Glutamatergic neuron (in vitro differentiated cells): ENCODE measurements around the gene NBPF12. TPM values are rescaled to one million over a fixed set of nuclear protein-coding genes. Genes with fewer than 3 reads are reported as not detected.
"Not testable (repeated sequence)": the region's sequence is repeated elsewhere in the genome, so short reads cannot be mapped to it uniquely, and the experiment has no call there.

Experiments used
- DNase-seq: peaks from one replicate; pipeline ENCODE4 v3.0.0; 2022
- H3K27ac Mint-ChIP-seq: one replicate; pipeline ENCODE4 v1.8.0; 2020; ENCODE audit warnings: mild to moderate bottlenecking, mixed read lengths, inconsistent platforms; ENCODE audit not compliant: unreplicated experiment
- H3K27me3 Mint-ChIP-seq: one replicate; pipeline ENCODE4 v1.8.0; 2020; ENCODE audit warnings: mild to moderate bottlenecking, moderate library complexity, mixed read lengths, inconsistent platforms; ENCODE audit not compliant: unreplicated experiment
- H3K36me3 Mint-ChIP-seq: one replicate; pipeline ENCODE4 v1.8.0; 2020; ENCODE audit warnings: mild to moderate bottlenecking, mixed read lengths, inconsistent platforms; ENCODE audit not compliant: unreplicated experiment
- H3K4me1 Mint-ChIP-seq: one replicate; pipeline ENCODE4 v1.8.0; 2020; ENCODE audit warnings: mild to moderate bottlenecking, low read depth, mixed read lengths, inconsistent platforms; ENCODE audit not compliant: unreplicated experiment
- H3K4me3 Mint-ChIP-seq: one replicate; pipeline ENCODE4 v1.8.0; 2020; ENCODE audit warnings: mild to moderate bottlenecking, mixed read lengths, inconsistent platforms; ENCODE audit not compliant: unreplicated experiment
- H3K9me3 Mint-ChIP-seq: one replicate; pipeline ENCODE4 v1.8.0; 2020; ENCODE audit warnings: mild to moderate bottlenecking, moderate library complexity, mixed read lengths, inconsistent platforms; ENCODE audit not compliant: unreplicated experiment
- total RNA-seq: library from RNA; stranded (reverse); fragmentation: NEBNext Ultra II Directional; extraction: Animal tissue kit (Norgen Biotek cat#: 25700); gene quantifications from one replicate; pipeline ENCODE4 v1.2.1, GENCODE V29; 2021; ENCODE audit not compliant: unreplicated experiment
- TF ChIP-seq, protein P1 (sequence below): fragments of 200-600 bp; sonication (generic); IDR thresholded peaks from one replicate; pipeline ENCODE4 v1.5.0; 2021; ENCODE audit not compliant: partially characterized antibody, unreplicated experiment

NBPF12 gene
- total RNA-seq, 1 donor from 2014 or later, result 14.7 TPM

DNA sequence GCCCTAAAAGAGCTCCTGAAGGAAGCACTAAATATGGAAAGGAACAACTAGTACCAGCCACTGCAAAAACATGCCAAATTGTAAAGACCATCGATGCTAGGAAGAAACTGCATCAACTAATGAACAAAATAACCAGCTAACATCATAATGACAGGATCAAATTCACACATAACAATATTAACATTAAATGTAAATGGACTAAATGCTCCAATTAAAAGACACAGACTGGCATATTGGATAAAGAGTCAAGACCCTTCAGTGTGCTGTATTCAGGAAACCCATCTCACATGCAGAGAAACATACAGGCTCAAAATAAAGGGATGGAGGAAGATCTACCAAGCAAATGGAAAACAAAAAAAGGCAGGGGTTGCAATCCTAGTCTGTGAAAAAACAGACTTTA, 70.4 kb downstream of the NBPF12 start:
- H3K4me3 Mint-ChIP-seq, H3K4me1 Mint-ChIP-seq, DNase-seq, H3K36me3 Mint-ChIP-seq, H3K27me3 Mint-ChIP-seq, H3K27ac Mint-ChIP-seq, H3K9me3 Mint-ChIP-seq: not testable (repeated sequence)

DNA sequence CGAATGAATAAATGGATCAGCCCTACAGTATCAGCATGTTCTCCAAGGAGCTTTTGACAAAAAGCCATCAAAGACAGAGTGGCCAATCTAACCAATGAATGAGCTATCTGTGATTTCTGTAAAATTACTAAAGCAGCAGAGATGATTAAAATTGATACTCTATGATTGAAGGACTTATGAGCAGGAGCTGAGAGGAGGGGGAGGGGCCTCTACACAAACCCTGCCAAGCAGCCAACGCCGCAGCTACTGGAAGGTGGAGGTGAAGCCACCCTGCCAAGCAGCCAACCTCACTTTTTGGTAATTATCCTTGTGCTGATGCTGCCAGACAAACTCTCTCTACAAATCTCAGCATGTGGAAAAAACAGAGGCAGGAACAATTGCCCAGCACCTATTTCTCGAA, 88.9 kb downstream of the NBPF12 start:
- not testable (repeated sequence) for H3K4me1 Mint-ChIP-seq, H3K4me3 Mint-ChIP-seq, H3K36me3 Mint-ChIP-seq, H3K27ac Mint-ChIP-seq, H3K9me3 Mint-ChIP-seq, DNase-seq, H3K27me3 Mint-ChIP-seq

DNA sequence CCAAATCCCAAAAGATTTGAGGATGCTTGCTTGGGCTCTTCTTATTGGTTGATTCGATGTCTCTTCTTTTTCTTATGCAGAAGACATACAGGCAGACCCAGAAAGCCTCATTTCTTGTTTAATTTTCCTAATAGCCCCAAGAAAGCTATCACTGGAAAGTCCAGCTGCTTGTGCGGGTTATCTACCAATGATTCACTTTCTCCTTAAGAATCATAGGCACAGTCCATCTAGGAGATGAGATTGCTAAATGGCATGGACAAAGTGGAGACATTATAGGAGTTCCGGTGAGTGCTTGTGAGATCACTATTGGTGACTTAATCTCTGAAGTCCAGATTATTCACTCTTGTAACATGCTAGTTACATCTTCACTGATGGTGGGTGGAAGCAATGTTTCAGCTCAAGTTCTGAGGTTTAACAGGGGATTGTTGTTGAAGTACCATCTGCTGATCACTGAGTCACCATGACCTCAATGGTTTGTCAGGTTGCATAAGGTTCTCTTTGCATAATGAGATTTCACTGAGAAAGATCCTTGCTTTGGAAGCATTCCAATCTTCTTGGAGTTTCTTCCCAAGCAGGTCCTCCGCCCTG, 92.0 kb downstream of the NBPF12 start:
- not testable (repeated sequence) for H3K9me3 Mint-ChIP-seq, H3K27me3 Mint-ChIP-seq

DNA sequence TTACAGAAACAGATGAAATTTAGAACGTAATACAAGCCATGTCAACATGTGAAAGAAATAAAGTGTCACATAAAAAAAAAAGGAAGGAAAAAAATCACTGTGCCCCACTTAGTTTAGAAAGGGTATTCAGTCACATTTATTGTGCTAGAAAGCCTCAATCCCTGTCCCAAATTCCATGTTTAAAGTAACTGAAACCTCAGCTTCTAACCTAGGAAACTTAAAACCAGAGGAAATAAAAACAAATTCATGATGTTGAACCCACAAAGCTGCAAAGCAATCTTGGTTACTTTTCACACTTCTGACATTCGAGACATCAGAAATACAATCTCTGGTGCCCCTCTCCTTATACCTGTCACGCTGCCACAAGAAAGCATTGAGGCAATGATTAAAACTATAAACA, 101.8 kb downstream of the NBPF12 start:
- Mint-ChIP-seq H3K9me3 (no peaks in the 10 kb centered on the region), H3K36me3 (no peaks in the 10 kb centered on the region)

More for the DNA sequence above, 92.0 kb downstream of the NBPF12 start:
- not testable (repeated sequence) for H3K27ac Mint-ChIP-seq, H3K36me3 Mint-ChIP-seq, H3K4me3 Mint-ChIP-seq, DNase-seq, H3K4me1 Mint-ChIP-seq

DNA sequence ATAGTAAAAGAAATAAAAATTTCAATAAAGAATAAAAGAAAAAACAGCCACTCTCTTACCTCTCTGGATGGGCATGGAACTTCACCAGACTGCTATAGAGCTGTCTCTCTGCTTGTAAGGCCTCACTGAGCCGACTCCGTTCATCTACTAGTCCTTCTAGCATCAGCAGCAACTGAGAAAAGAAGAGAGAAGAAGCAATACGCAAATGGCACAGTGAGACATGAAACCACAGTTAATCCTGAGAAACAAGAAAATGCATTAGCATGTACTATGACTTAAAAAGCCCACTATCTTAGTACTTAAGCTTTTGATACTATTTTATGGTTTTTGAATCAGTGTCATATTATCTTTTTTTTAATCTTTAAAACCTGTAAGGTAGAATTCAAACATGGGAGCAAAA, 104.8 kb downstream of the NBPF12 start:
- DNase-seq, H3K9me3 Mint-ChIP-seq, H3K27ac Mint-ChIP-seq, H3K27me3 Mint-ChIP-seq, H3K36me3 Mint-ChIP-seq, H3K4me3 Mint-ChIP-seq, H3K4me1 Mint-ChIP-seq: not testable (repeated sequence)

More for the DNA sequence above, 101.8 kb downstream of the NBPF12 start:
- Mint-ChIP-seq H3K4me3 (no peak overlapping the region), H3K27ac (no peak overlapping the region), H3K27me3 (no peaks in the 10 kb centered on the region), H3K4me1 (no peaks in the 10 kb centered on the region)
- no peak for DNase-seq
- TF ChIP-seq, protein P1, sequence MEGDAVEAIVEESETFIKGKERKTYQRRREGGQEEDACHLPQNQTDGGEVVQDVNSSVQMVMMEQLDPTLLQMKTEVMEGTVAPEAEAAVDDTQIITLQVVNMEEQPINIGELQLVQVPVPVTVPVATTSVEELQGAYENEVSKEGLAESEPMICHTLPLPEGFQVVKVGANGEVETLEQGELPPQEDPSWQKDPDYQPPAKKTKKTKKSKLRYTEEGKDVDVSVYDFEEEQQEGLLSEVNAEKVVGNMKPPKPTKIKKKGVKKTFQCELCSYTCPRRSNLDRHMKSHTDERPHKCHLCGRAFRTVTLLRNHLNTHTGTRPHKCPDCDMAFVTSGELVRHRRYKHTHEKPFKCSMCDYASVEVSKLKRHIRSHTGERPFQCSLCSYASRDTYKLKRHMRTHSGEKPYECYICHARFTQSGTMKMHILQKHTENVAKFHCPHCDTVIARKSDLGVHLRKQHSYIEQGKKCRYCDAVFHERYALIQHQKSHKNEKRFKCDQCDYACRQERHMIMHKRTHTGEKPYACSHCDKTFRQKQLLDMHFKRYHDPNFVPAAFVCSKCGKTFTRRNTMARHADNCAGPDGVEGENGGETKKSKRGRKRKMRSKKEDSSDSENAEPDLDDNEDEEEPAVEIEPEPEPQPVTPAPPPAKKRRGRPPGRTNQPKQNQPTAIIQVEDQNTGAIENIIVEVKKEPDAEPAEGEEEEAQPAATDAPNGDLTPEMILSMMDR, result no peak

DNA sequence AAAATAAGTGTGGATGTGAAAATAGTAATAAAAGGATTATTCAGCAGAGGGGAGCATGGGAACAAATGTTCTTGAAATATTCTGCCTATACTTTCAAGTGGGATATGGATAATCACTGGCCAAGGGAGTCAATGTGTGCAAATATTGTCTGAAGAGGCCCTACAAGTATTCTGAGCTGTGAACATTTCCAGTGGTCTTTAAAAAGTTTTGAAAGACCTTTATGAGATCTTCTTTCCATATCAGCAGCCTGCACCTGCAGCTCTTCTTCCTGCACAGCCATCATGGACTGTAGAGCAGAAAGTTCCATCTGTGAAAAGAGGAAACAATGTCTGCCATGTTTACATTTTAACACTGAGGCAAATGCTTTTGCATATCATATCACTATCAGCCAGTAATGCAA, 106.4 kb downstream of the NBPF12 start:
- H3K4me3 Mint-ChIP-seq, H3K36me3 Mint-ChIP-seq, H3K4me1 Mint-ChIP-seq, DNase-seq, H3K27ac Mint-ChIP-seq, H3K27me3 Mint-ChIP-seq, H3K9me3 Mint-ChIP-seq: not testable (repeated sequence)

Other genes with a start within 250 kb of the NBPF12 start
- gene PRKAB2, start 234.1 kb downstream of the NBPF12 start, total RNA-seq, result 26.7 TPM